Gastroesophageal sphincter (tissue), 3 donors: ENCODE results near the gene HDAC11.

ENCODE experiments used
- POLR2A ChIP-seq, 2 donors: fragments of 450-650 bp; IDR thresholded peaks; one replicate each; pipeline ENCODE4 v1.6.1; 2017; ENCODE audit warnings: antibody characterized with exemption in 2 of 2, mild to moderate bottlenecking in 2 of 2, moderate library complexity in 1 of 2
- TF ChIP-seq, protein P1 (sequence below), 4 experiments: fragments of 200-600 bp in 2 of 4; fragments of 450-650 bp in 2 of 4; sonication (generic) in 1 of 4; IDR thresholded peaks; one replicate each; pipeline ENCODE4 v1.5.1; 2017 to 2019; ENCODE audit warnings: antibody characterized with exemption in 4 of 4, mild to moderate bottlenecking in 2 of 4, moderate library complexity in 2 of 4

DNA sequence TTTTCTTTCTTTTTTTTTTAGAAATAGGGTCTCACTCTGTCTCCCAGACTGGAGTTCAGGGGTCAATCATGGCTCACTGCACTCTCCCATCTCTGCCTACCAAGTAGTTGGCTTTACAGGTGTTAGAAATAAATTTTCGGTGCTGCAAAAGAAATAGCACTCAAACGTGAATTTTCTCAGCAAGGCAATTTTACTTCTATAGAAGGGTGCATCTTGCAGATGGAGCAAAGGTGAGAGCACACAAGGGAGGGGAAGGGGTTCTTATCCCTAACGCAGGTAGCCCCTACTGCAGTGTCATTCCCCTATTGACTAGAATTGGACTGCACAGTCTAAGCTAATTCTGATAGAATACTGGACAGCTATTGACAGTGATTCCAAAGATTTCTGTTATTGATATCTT lies 62.0 kb downstream of the HDAC11 start:
- no peak for TF ChIP-seq POLR2A (IDR thresholded peaks at IDR 0.05)
- TF ChIP-seq, protein P1, sequence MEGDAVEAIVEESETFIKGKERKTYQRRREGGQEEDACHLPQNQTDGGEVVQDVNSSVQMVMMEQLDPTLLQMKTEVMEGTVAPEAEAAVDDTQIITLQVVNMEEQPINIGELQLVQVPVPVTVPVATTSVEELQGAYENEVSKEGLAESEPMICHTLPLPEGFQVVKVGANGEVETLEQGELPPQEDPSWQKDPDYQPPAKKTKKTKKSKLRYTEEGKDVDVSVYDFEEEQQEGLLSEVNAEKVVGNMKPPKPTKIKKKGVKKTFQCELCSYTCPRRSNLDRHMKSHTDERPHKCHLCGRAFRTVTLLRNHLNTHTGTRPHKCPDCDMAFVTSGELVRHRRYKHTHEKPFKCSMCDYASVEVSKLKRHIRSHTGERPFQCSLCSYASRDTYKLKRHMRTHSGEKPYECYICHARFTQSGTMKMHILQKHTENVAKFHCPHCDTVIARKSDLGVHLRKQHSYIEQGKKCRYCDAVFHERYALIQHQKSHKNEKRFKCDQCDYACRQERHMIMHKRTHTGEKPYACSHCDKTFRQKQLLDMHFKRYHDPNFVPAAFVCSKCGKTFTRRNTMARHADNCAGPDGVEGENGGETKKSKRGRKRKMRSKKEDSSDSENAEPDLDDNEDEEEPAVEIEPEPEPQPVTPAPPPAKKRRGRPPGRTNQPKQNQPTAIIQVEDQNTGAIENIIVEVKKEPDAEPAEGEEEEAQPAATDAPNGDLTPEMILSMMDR (IDR thresholded peaks at IDR 0.05) = no peak
